ENCODE data around the gene CTSW. TPM values are rescaled to one million over a fixed set of nuclear protein-coding genes. Genes with fewer than 3 reads are reported as not detected.

CTSW gene
- polyA plus RNA-seq, 1 of the 3 experiments (the other 2 are of a cell fraction) = 0.49 TPM

DNA sequence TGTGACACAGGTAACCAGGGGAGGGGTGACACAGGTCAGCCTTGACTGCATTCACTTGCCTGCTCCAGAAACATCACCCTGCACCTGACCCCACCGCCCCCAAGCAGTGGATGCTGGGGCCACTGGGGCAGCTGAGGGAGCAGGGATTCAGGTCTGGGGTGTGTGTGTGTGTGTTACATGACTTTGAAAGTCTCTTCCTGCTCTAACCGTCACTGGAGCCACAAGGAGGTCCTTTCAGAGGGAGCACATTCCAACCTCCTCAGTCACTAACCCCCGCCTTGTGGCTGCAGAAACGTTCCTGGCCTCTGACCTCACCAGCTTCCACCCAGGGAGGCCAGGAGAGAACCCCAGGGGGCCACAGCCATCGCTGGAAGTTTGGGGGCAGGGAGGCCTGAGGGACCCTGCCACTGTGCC lies 23.4 kb downstream of the CTSW start (continued):
- no peak for TF ChIP-seq NRF1 (IDR thresholded peaks at IDR 0.05; ENCODE audit: low read depth, low read length)
- no peak for TF ChIP-seq MXI1 (IDR thresholded peaks at IDR 0.05; ENCODE audit: low read depth, low read length)
- no peak; the same call in 1 of the 2 replicates for TF ChIP-seq POLR2AphosphoS5 (IDR thresholded peaks at IDR 0.05; ENCODE audit: low read depth, low read length)
- no peak for TF ChIP-seq SIN3A (IDR thresholded peaks at IDR 0.05; ENCODE audit: borderline replicate concordance, low read depth, low read length)
- TF ChIP-seq FOXJ3 (CRISPR knock-in tag; IDR thresholded peaks at IDR 0.05) = no peak

DNA sequence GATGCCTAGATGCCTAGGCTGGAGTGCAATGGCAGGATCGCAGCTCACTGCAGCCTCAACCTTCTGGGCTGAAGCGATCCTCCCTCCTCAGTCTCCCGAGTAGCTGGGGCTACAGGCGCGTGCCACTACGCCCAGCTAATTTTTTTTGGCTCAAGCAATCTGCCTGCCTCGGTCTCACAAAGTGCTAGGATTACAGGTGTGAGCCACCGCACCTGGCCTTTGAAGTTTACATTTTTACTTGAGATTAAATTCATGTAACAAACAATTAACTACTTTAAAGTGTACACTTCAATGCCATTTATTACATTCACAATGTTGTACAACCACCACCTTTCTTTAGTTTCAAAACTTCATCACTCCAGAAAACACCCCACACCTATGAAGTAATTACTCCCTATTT lies 24.1 kb downstream of the CTSW start:
- CTCF ChIA-PET = interaction anchor here (1.1 to 4.1 kb wide), 2 partner anchors 15 to 19 kb away, joined by 3 to 35 read pairs; partner anchors contain the start of genes CCDC85B and FIBP
- no peak for DNase-seq
- Histone ChIP-seq H3K4me1 (ENCODE audit: control insufficient read depth in 1 of 2, insufficient read depth in 2 of 2, low read depth in 1 of 2, low read length in 1 of 2) (peaks cover 0 to 26% of the 10 kb centered on the region in 2 experiments; a peak in 3 of 4 replicates), H3K9me2 (no peaks in the 10 kb centered on the region), H3F3A (replicated peaks; ENCODE audit: insufficient read depth) (peaks cover 48% of the 10 kb centered on the region), H2AFZ (ENCODE audit: low read depth) (no peak overlapping the region), H3K79me2 (ENCODE audit: insufficient read depth) (peaks cover 52% of the 10 kb centered on the region), H4K20me1 (ENCODE audit: insufficient read depth) (peaks cover 3% of the 10 kb centered on the region), H3K9me3 (no peaks in the 10 kb centered on the region), H3K27ac (ENCODE audit: low read depth in 2 of 2, low read length in 1 of 2) (peak overlapping the region in 1 of 2 experiments; percentile 95; a peak in 2 of 4 replicates), H3K4me2 (peak overlapping the region; percentile 75), H3K36me3 (replicated peaks in 1 of 2; ENCODE audit: control insufficient read depth in 1 of 2, insufficient read depth in 2 of 2, low read length in 1 of 2) (peaks cover 0 to 2% of the 10 kb centered on the region in 2 experiments), H3K27me3 (ENCODE audit: insufficient read depth) (no peaks in the 10 kb centered on the region), H3K4me3 (ENCODE audit: low read depth in 2 of 2, low read length in 1 of 2) (no peak overlapping the region), H3K9ac (peak overlapping the region; percentile 70)
- no peak for TF ChIP-seq EP300 (IDR thresholded peaks at IDR 0.05; ENCODE audit: borderline replicate concordance in 1 of 2, low read depth in 1 of 2, low read length in 1 of 2)
- no peak for TF ChIP-seq USF2 (IDR thresholded peaks at IDR 0.05; ENCODE audit: borderline replicate concordance, low read depth, low read length)
- TF ChIP-seq GABPA (IDR thresholded peaks at IDR 0.05; ENCODE audit: low read depth) = no peak
- no peak for TF ChIP-seq TAF1 (IDR thresholded peaks at IDR 0.05; ENCODE audit: borderline replicate concordance, low read depth, low read length)
- TF ChIP-seq, protein P1, sequence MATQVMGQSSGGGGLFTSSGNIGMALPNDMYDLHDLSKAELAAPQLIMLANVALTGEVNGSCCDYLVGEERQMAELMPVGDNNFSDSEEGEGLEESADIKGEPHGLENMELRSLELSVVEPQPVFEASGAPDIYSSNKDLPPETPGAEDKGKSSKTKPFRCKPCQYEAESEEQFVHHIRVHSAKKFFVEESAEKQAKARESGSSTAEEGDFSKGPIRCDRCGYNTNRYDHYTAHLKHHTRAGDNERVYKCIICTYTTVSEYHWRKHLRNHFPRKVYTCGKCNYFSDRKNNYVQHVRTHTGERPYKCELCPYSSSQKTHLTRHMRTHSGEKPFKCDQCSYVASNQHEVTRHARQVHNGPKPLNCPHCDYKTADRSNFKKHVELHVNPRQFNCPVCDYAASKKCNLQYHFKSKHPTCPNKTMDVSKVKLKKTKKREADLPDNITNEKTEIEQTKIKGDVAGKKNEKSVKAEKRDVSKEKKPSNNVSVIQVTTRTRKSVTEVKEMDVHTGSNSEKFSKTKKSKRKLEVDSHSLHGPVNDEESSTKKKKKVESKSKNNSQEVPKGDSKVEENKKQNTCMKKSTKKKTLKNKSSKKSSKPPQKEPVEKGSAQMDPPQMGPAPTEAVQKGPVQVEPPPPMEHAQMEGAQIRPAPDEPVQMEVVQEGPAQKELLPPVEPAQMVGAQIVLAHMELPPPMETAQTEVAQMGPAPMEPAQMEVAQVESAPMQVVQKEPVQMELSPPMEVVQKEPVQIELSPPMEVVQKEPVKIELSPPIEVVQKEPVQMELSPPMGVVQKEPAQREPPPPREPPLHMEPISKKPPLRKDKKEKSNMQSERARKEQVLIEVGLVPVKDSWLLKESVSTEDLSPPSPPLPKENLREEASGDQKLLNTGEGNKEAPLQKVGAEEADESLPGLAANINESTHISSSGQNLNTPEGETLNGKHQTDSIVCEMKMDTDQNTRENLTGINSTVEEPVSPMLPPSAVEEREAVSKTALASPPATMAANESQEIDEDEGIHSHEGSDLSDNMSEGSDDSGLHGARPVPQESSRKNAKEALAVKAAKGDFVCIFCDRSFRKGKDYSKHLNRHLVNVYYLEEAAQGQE (IDR thresholded peaks at IDR 0.05; ENCODE audit: low read depth, low read length) = no peak
- TF ChIP-seq JUND (IDR thresholded peaks at IDR 0.05) = no peak
- TF ChIP-seq TEAD4 (IDR thresholded peaks at IDR 0.05; ENCODE audit: borderline replicate concordance, insufficient read depth) = no peak
- no peak for TF ChIP-seq FOXM1 (IDR thresholded peaks at IDR 0.05; ENCODE audit: low read depth)
- no peak for TF ChIP-seq GATA2 (CRISPR knock-in tag; IDR thresholded peaks at IDR 0.05)
- TF ChIP-seq, protein P2, sequence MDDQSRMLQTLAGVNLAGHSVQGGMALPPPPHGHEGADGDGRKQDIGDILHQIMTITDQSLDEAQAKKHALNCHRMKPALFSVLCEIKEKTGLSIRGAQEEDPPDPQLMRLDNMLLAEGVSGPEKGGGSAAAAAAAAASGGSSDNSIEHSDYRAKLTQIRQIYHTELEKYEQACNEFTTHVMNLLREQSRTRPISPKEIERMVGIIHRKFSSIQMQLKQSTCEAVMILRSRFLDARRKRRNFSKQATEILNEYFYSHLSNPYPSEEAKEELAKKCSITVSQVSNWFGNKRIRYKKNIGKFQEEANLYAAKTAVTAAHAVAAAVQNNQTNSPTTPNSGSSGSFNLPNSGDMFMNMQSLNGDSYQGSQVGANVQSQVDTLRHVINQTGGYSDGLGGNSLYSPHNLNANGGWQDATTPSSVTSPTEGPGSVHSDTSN (IDR thresholded peaks at IDR 0.05) = no peak
- no peak for TF ChIP-seq CTCF (IDR thresholded peaks at IDR 0.05)
- no peak for TF ChIP-seq ELF1 (IDR thresholded peaks at IDR 0.05)
- TF ChIP-seq CHD2 (IDR thresholded peaks at IDR 0.05; ENCODE audit: low read length, partially characterized antibody) = no peak
- no peak for TF ChIP-seq MEF2A (IDR thresholded peaks at IDR 0.05; ENCODE audit: borderline replicate concordance, low read depth)
- TF ChIP-seq FOXJ3 (CRISPR knock-in tag; IDR thresholded peaks at IDR 0.05) = no peak
- TF ChIP-seq TCF12 (IDR thresholded peaks at IDR 0.05) = no peak
- WGBS (ENCODE audit: low lambda C conversion rate) = 75% methylated on average over 8 of the region's 8 CpGs
- POLR2A ChIA-PET = no interaction called here

Data from SK-N-SH (cell line).